Ascending aorta (tissue), 2 donors: ENCODE data around the gene COL9A3. TPM values are rescaled to one million over a fixed set of nuclear protein-coding genes. Genes with fewer than 3 reads are reported as not detected.

Experiments
- DNase-seq, 2 donors: peaks; one replicate each; pipeline ENCODE4 v3.0.0-alpha.2; 2019; ENCODE audit warnings: low spot score in 2 of 2
- H3K27ac ChIP-seq, 2 donors: fragments of 200-600 bp; sonication (generic); one replicate each; pipeline ENCODE4 v1.5.1; 2016 to 2017; ENCODE audit warnings: mild to moderate bottlenecking in 1 of 2
- H3K27me3 ChIP-seq: fragments of 200-600 bp; sonication (generic); one replicate; pipeline ENCODE4 v1.5.1; 2017
- H3K36me3 ChIP-seq, 2 donors: fragments of 200-600 bp; sonication (generic); one replicate each; pipeline ENCODE4 v1.5.1; 2016
- H3K4me1 ChIP-seq, 2 donors: fragments of 200-600 bp; sonication (generic); one replicate each; pipeline ENCODE4 v1.5.1; 2016 to 2017; ENCODE audit warnings: mild to moderate bottlenecking in 1 of 2
- H3K4me3 ChIP-seq, 2 donors: fragments of 200-600 bp; sonication (generic); one replicate each; pipeline ENCODE4 v1.5.1; 2016 to 2017; ENCODE audit warnings: mild to moderate bottlenecking in 1 of 2
- H3K9me3 ChIP-seq, 2 donors: fragments of 200-600 bp; sonication (generic); one replicate each; pipeline ENCODE4 v1.5.1; 2016
- CTCF ChIP-seq, 3 experiments: fragments of 200-600 bp in 2 of 3; fragments of 450-650 bp in 1 of 3; sonication (generic) in 2 of 3; IDR thresholded peaks; one replicate each; pipeline ENCODE4 v1.5.1; 2016 to 2019; ENCODE audit warnings: antibody characterized with exemption in 3 of 3, mild to moderate bottlenecking in 1 of 3, moderate library complexity in 1 of 3
- intact Hi-C: fragments of 100-400 bp; cut with DNase I; formaldehyde crosslinking; loops from one replicate; pipeline ENCODE4 v1.15.1; 2023
- total RNA-seq: library from RNA; depleted of rRNA; stranded (reverse); fragments of >200 nt; gene quantifications from one replicate; pipeline ENCODE4 v1.1.0, GENCODE V29; 2016

The COL9A3 gene
- total RNA-seq, 1 donor from 2014 or later = 13.8 TPM

GRCh38 chr20:62812907-62813200, 4.0 kb upstream of the COL9A3 start:
- no peak for DNase-seq
- no peak overlapping the region for H3K4me3 ChIP-seq
- no peak overlapping the region for H3K27ac ChIP-seq
- H3K4me1 ChIP-seq = peaks cover 11 to 23% of the 10 kb centered on the region in 2 donors
- intact Hi-C loops = no loop called here
- TF ChIP-seq CTCF (IDR thresholded peaks at IDR 0.05) = no peak
- H3K36me3 ChIP-seq = peaks cover 49 to 59% of the 10 kb centered on the region in 2 donors
- no peaks in the 10 kb centered on the region for H3K9me3 ChIP-seq
- peaks cover 17% of the 10 kb centered on the region for H3K27me3 ChIP-seq

GRCh38 chr20:62813588-62813987, 3.3 kb upstream of the COL9A3 start:
- Histone ChIP-seq H3K4me3 (no peak overlapping the region), H3K27me3 (peaks cover 17% of the 10 kb centered on the region), H3K4me1 (peaks cover 16 to 23% of the 10 kb centered on the region in 2 donors), H3K9me3 (no peaks in the 10 kb centered on the region), H3K27ac (no peak overlapping the region), H3K36me3 (peaks cover 45 to 52% of the 10 kb centered on the region in 2 donors)
- intact Hi-C loops = no loop called here
- TF ChIP-seq CTCF (IDR thresholded peaks at IDR 0.05) = no peak
- no peak for DNase-seq

GRCh38 chr20:62814060-62814708, 2.7 kb upstream of the COL9A3 start:
- H3K27ac ChIP-seq = no peak overlapping the region
- DNase-seq = no peak
- peaks cover 41 to 46% of the 10 kb centered on the region in 2 donors for H3K36me3 ChIP-seq
- peaks cover 17% of the 10 kb centered on the region for H3K27me3 ChIP-seq
- TF ChIP-seq CTCF (IDR thresholded peaks at IDR 0.05) = no peak
- H3K4me1 ChIP-seq = peaks cover 20 to 29% of the 10 kb centered on the region in 2 donors
- intact Hi-C loops = no loop called here
- no peak overlapping the region for H3K4me3 ChIP-seq
- no peaks in the 10 kb centered on the region for H3K9me3 ChIP-seq

DNA sequence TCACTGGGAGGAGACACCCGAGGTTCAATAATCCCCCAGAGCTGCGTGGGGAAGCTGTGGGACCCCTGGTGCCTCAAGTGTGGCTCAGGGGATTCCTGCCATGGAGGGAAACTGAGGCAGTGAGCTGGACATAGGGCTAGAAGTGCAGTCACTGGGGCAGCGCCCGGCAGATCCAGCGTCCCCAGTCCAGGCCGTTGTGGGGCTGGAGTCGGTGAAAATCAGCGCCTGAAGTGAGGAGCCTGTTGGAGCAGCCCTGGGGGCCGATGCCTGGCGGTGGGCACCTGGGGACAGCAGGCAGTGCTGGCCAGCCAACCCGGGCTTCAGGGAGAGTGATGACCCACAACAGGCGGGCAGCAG, 2.2 kb upstream of the COL9A3 start:
- peaks cover 17% of the 10 kb centered on the region for H3K27me3 ChIP-seq

GRCh38 chr20:62815066-62815991, 1.5 kb upstream of the COL9A3 start:
- DNase-seq = no peak
- Histone ChIP-seq H3K27ac (no peak overlapping the region), H3K27me3 (peaks cover 17% of the 10 kb centered on the region), H3K36me3 (peaks cover 30 to 34% of the 10 kb centered on the region in 2 donors), H3K9me3 (no peaks in the 10 kb centered on the region), H3K4me1 (peaks cover 20 to 37% of the 10 kb centered on the region in 2 donors), H3K4me3 (peak overlapping the region in 1 of 2 donors; percentile 63)
- intact Hi-C loops = no loop called here
- no peak for TF ChIP-seq CTCF (IDR thresholded peaks at IDR 0.05)

More for the DNA sequence above, 2.2 kb upstream of the COL9A3 start:
- H3K4me1 ChIP-seq = peaks cover 20 to 33% of the 10 kb centered on the region in 2 donors
- no peak for DNase-seq
- no peak for TF ChIP-seq CTCF (IDR thresholded peaks at IDR 0.05)
- peaks cover 36 to 41% of the 10 kb centered on the region in 2 donors for H3K36me3 ChIP-seq
- H3K27ac ChIP-seq = no peak overlapping the region
- intact Hi-C loops = no loop called here
- no peaks in the 10 kb centered on the region for H3K9me3 ChIP-seq
- H3K4me3 ChIP-seq = no peak overlapping the region
